Small intestine (tissue), 7 donors: ENCODE results near the gene ABCC2. TPM values are rescaled to one million over a fixed set of nuclear protein-coding genes. Genes with fewer than 3 reads are reported as not detected.
"Not testable (repeated sequence)": the region's sequence is repeated elsewhere in the genome, so short reads cannot be mapped to it uniquely, and the experiment has no call there.

ENCODE experiments used
- DNase-seq, 2 donors: peaks; one replicate each; pipeline versions ENCODE4 v3.0.0 to v3.0.0-alpha.2; 2013
- FAIRE-seq: peaks from 2 replicates; lab custom pipeline; 2012; peaks lifted over from hg19 to GRCh38; lab: Jason Lieb, UNC
- H3K27ac ChIP-seq, 3 donors: one replicate each; pipeline ENCODE4 v1.5.1; 2013; ENCODE audit warnings: low read length in 2 of 3, mild to moderate bottlenecking in 2 of 3, control low read depth in 1 of 3, inconsistent platforms in 1 of 3, low read depth in 1 of 3, moderate library complexity in 1 of 3
- H3K27me3 ChIP-seq, 3 donors: one replicate each; pipeline ENCODE4 v1.6.1; 2013; ENCODE audit warnings: low read length in 3 of 3, inconsistent platforms in 1 of 3; ENCODE audit not compliant: control insufficient read depth in 3 of 3, insufficient read depth in 3 of 3
- H3K36me3 ChIP-seq, 3 donors: one replicate each; pipeline ENCODE4 v1.6.1; 2013; ENCODE audit warnings: low read length in 3 of 3, inconsistent platforms in 1 of 3, low read depth in 1 of 3, mild to moderate bottlenecking in 1 of 3, moderate library complexity in 1 of 3; ENCODE audit not compliant: control insufficient read depth in 3 of 3, insufficient read depth in 2 of 3
- H3K4me1 ChIP-seq, 3 donors: one replicate each; pipeline ENCODE4 v1.6.1; 2013; ENCODE audit warnings: low read length in 2 of 3, inconsistent platforms in 1 of 3, low read depth in 1 of 3, mild to moderate bottlenecking in 1 of 3, moderate library complexity in 1 of 3; ENCODE audit not compliant: control insufficient read depth in 3 of 3, insufficient read depth in 2 of 3
- H3K4me3 ChIP-seq, 3 donors: one replicate each; pipeline ENCODE4 v1.5.1; 2013; ENCODE audit warnings: low read length in 3 of 3, control low read depth in 1 of 3, inconsistent platforms in 1 of 3, low read depth in 1 of 3, mild to moderate bottlenecking in 1 of 3, moderate library complexity in 1 of 3
- H3K9me3 ChIP-seq, 2 donors: one replicate each; pipeline ENCODE4 v1.6.1; 2013; ENCODE audit warnings: low read depth in 1 of 2, low read length in 1 of 2; ENCODE audit not compliant: control insufficient read depth in 2 of 2, insufficient read depth in 1 of 2
- WGBS, 3 donors: extraction: QIAGEN DNeasy Blood & Tissue Kit; methylation state at CpG; one replicate each; pipeline ENCODE4 v1.1.7; 2013; 5-methylcytosine and 5-hydroxymethylcytosine counted together
- polyA plus RNA-seq, 4 donors: library from polyadenylated mRNA; stranded (reverse) in 3 of 4; unstranded in 1 of 4; fragments of 200-250 nt in 3 of 4; fragments of 120-200 nt in 1 of 4; gene quantifications; one replicate each; pipeline versions ENCODE4 v1.2.1 to v1.2.3, GENCODE V29; 2013
- donor health status: healthy with polysubstance abuse.
- donor health status: control.
- donor health status: control.
- donor health status: Bipolar disorder and iron deficiency.
- donor health status: healthy.

Gene ABCC2
- polyA plus RNA-seq, 4 donors: 5.6 to 91.7 (median 58.6) TPM

DNA sequence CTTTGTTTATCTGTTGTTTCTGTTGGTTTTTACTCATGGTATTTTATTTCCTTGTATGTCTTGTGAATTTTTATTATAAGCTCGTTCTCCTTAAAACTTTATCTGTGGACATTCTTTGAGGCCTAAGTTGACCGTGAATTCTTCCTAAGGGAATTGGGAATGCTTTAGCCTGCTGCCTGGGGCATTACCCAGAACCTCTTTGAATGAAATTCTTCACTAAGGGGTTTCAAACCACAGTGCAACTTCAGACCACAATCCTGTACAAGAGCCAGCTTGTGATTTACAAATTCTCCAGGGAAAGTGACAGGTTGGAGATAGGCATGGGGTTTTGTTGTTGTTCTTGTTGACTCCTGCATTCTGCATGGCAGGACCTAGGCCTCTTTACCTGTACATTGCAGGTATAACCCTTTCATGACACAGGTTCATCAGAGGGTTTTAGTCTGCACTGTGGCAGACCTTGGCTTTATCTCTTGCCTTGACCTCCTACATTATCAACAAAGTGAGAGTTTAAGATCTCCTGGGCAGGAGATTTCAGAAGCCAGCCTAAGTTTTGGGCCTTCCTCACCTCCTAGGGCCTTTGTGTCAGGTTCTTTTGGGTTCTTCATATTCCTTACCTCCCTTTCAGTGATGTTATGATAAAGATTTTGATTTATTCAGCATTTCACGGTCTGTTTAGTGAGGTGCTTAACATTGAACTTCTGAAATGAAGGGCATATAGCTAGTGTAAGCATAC lies 70.2 kb downstream of the ABCC2 start:
- Histone ChIP-seq H3K4me3 (no peak overlapping the region), H3K27ac (no peak overlapping the region), H3K9me3 (no peaks in the 10 kb centered on the region), H3K27me3 (no peaks in the 10 kb centered on the region), H3K4me1 (peaks cover 0 to 10% (median 0%) of the 10 kb centered on the region in 3 donors), H3K36me3 (peaks cover 0 to 18% (median 4%) of the 10 kb centered on the region in 3 donors)
- FAIRE-seq (no peak), DNase-seq (no peak)
- 58 to 85% (median 70%) methylated on average over 3 of the region's 3 CpGs for WGBS, 3 donors

DNA sequence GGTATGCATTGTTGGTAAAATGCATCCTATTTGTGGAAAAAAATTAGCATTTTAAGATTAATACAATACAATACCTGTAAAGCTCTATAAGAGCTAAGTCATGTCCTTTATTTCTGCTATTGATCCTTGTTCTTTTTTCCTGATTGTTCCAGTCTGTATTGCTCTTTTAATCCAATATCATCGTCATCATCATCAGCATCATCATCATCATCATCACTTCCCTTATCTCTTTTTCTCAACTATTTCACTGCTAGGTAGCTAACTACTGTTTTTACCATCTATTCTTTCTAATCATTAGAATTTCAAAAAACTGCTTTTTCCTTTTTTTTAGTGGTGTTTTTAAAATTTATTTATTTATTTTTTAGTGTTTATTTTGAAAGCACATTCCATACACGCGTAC lies 71.2 kb downstream of the ABCC2 start:
- FAIRE-seq: no peak

DNA sequence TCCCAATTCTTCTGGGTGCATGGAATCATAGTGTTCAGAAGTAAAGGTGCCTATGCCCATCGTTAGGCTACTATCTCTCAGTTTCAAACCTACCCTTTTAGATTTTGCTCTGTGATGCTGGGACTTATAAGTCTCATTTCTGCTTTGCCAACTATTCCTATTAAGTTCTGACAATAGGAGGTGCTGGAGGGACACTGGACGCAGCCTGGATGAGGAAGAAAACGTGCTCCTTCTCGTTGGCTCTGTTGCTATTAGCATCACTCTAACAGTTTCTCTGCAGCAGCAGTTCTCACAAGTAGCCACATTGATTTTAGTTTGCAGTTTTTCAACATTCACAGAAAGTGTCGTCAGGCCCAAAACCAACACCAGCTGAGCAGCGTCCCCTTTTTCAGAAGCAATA lies 72.4 kb downstream of the ABCC2 start:
- Histone ChIP-seq H3K4me3 (no peak overlapping the region), H3K4me1 (peaks cover 0 to 6% (median 0%) of the 10 kb centered on the region in 3 donors), H3K27me3 (no peaks in the 10 kb centered on the region), H3K9me3 (no peaks in the 10 kb centered on the region), H3K36me3 (peaks cover 0 to 7% (median 4%) of the 10 kb centered on the region in 3 donors), H3K27ac (no peak overlapping the region)
- DNase-seq (peak in 1 of 2 donors; percentile 50), FAIRE-seq (no peak)
- 51 to 68% (median 68%) methylated on average over 6 of the region's 6 CpGs for WGBS, 3 donors

More for the DNA sequence above, 71.2 kb downstream of the ABCC2 start:
- Histone ChIP-seq H3K9me3 (no peaks in the 10 kb centered on the region), H3K4me1 (peaks cover 0 to 10% (median 0%) of the 10 kb centered on the region in 3 donors), H3K36me3 (peaks cover 0 to 11% (median 4%) of the 10 kb centered on the region in 3 donors), H3K4me3 (no peak overlapping the region), H3K27me3 (no peaks in the 10 kb centered on the region), H3K27ac (no peak overlapping the region)
- 33 to 62% (median 55%) methylated on average over 3 of the region's 3 CpGs for WGBS, 3 donors
- no peak for DNase-seq

DNA sequence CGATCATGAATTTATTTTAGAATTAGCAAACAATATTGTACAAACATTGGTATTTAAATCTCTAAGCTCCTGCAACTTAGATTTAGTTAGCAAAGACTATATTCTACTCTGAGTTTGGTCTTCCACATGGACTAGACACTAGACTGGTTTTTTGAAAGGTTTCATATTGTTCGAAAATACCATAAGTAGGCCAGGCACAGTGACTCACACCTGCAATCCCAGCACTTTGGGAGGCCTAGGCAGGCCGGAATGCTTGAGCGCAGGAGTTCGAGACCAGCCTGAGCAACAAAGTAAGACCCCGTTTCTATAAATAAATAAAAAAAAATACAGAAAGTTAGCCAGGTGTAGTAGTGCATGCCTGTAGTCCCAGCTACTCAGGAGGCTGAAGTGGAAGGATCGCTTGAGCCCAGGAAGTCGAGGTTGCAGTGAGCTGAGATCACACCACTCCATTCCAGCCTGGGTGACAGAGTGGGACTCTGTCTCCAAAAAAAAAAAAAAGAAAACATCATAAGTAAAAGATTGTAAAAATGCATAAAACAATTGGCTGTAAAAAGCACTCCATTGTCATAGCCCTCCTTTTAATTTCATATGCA lies 73.1 kb downstream of the ABCC2 start:
- H3K27ac ChIP-seq: no peak overlapping the region
- 83 to 94% (median 85%) methylated on average over 8 of the region's 8 CpGs for WGBS, 3 donors
- peaks cover 0 to 4% (median 0%) of the 10 kb centered on the region in 3 donors for H3K4me1 ChIP-seq
- no peak for DNase-seq
- H3K9me3 ChIP-seq: no peaks in the 10 kb centered on the region
- peaks cover 0 to 2% (median 1%) of the 10 kb centered on the region in 3 donors for H3K36me3 ChIP-seq
- no peak overlapping the region for H3K4me3 ChIP-seq
- FAIRE-seq: no peak
- H3K27me3 ChIP-seq: no peaks in the 10 kb centered on the region

DNA sequence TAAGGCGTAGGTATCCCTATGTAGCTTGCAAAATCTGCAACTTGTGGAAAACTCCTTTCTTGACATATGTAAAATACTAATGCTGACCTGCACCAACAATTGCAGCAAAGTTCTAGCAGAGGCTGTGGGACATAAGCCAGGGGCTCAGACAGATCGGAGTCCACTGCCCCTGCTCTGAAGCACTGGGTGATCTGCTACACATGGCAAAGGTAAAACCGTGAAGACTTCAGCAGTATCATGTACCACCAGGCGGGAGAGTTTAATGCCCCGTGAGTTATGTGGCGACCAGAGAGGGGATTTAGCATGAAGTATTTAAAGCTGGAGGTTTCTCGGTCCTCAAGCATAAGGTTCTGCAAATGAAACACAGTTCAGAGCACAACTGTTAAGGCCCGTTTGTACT lies 76.4 kb downstream of the ABCC2 start:
- Histone ChIP-seq H3K4me1 (peaks cover 0 to 4% (median 0%) of the 10 kb centered on the region in 3 donors), H3K9me3 (no peaks in the 10 kb centered on the region), H3K27ac (no peak overlapping the region), H3K36me3 (no peaks in the 10 kb centered on the region), H3K27me3 (no peaks in the 10 kb centered on the region), H3K4me3 (no peak overlapping the region)
- DNase-seq: no peak
- 66 to 81% (median 72%) methylated on average over 8 of the region's 8 CpGs for WGBS, 3 donors
- no peak for FAIRE-seq

DNA sequence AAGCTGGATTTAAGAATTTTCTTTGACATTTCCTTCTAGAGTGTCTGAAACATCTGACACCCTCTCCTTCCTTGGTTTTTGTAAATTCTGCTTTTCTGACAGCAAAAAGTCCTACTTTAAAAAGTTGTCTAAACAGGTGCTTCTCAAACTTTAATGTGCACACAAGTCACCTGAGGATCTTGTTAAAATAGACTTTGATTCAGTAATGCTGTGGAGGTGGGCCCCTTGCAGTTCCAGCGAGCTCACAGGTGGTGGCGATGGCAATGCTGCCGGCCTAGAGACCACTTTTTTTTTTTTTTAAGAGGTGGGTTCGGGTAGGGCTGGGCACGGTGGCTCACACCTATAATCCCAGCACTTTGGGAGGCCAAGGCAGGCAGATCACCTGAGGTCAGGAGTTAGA lies 77.1 kb downstream of the ABCC2 start:
- Histone ChIP-seq H3K4me3 (no peak overlapping the region), H3K36me3 (no peaks in the 10 kb centered on the region), H3K4me1 (peaks cover 0 to 4% (median 0%) of the 10 kb centered on the region in 3 donors), H3K27me3 (no peaks in the 10 kb centered on the region), H3K27ac (no peak overlapping the region), H3K9me3 (no peaks in the 10 kb centered on the region)
- 15 to 30% (median 25%) methylated on average over 5 of the region's 5 CpGs for WGBS, 3 donors
- DNase-seq (peak in 1 of 2 donors; percentile 68), FAIRE-seq (no peak)

DNA sequence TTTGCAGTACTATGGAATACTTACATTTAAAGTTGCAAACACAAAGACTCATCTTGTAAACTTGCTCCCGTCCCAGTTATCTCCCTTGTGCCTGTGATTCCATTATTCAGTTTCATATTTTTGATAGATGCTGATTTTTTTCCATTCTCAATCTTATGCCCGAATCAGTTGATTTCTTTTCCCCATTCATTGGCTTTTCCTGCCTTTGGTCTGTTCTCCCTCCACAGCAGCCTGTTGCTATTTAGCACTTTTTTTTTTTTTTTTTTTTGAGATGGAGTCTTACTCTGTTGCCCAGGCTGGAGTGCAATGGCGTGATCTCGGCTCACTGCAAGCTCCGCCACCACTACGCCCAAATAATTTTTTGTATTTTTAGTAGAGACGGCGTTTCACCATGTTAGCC lies 78.0 kb downstream of the ABCC2 start:
- Histone ChIP-seq H3K27me3 (no peaks in the 10 kb centered on the region), H3K4me1 (peaks cover 0 to 4% (median 0%) of the 10 kb centered on the region in 3 donors), H3K9me3 (no peaks in the 10 kb centered on the region), H3K36me3 (no peaks in the 10 kb centered on the region), H3K27ac (no peak overlapping the region), H3K4me3 (no peak overlapping the region)
- WGBS, 3 donors: 94 to 97% (median 97%) methylated on average over 8 of the region's 8 CpGs
- FAIRE-seq (no peak), DNase-seq (no peak)

DNA sequence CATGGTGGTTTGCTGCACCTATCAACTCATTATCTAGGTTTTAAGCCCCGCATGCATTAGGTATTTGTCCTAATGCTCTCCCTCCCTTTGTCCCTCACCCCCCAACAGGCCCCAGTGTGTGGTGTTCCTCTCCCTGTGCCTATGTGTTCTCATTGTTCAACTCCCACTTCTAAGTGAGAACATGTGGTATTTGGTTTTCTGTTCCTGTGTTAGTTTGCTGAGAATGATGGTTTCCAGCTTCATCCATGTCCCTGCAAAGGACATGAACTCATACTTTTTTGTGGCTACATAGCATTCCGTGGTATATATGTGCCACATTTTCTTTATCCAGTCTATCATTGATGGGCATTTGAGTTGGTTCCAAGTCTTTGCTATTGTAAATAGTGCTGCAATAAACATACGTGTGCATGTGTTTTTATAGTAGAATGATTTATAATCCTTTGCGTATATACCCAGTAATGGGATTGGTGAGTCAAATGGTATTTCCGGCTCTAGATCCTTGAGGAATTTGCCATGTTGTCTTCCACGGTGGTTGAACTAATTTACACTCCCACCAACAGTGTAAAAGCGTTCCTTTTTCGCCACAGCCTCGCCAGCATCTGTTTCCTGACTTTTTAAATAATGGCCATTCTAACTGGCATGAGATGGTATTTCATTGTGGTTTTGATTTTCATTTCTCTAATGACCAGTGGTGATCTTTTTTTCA lies 81.2 kb downstream of the ABCC2 start:
- not testable (repeated sequence) for H3K4me1 ChIP-seq, H3K9me3 ChIP-seq, H3K4me3 ChIP-seq, H3K36me3 ChIP-seq, H3K27me3 ChIP-seq, FAIRE-seq, H3K27ac ChIP-seq, DNase-seq
- WGBS, 3 donors: 47 to 58% (median 55%) methylated on average over 9 of the region's 9 CpGs
